HL-60 (cell line): ENCODE results near the gene STAG3.

ENCODE experiments used
- DNase-seq, 2 experiments: peaks; one replicate each; pipeline ENCODE4 v3.0.0-alpha.2; 2010 to 2020; ENCODE audit warnings: low read depth in 1 of 2, low spot score in 1 of 2
- H3K27ac ChIP-seq: fragments of 250-450 bp; sonication (Bioruptor Pico); replicated peaks from 2 replicates; pipeline ENCODE4 v1.5.1; 2020; ENCODE audit warnings: mild to moderate bottlenecking, moderate library complexity
- H3K27me3 ChIP-seq: fragments of 250-450 bp; sonication (Bioruptor Pico); 2 replicates; pipeline ENCODE4 v1.5.1; 2021; ENCODE audit warnings: mild to moderate bottlenecking, moderate library complexity; ENCODE audit not compliant: insufficient read depth, poor library complexity, severe bottlenecking
- H3K4me3 ChIP-seq: replicated peaks from 2 replicates; pipeline ENCODE4 v1.5.1; 2011; ENCODE audit warnings: mild to moderate bottlenecking, control low read depth, low read length; ENCODE audit not compliant: insufficient read depth
- CTCF ChIP-seq: IDR thresholded peaks from one replicate; pipeline ENCODE4 v1.5.1; 2011; ENCODE audit warnings: low read length, control low read depth, inconsistent platforms; ENCODE audit not compliant: insufficient read depth
- GABPA ChIP-seq: IDR thresholded peaks from 2 replicates; pipeline ENCODE4 v1.6.1; 2012; ENCODE audit warnings: low read depth
- POLR2AphosphoS5 ChIP-seq: IDR thresholded peaks from 2 replicates; pipeline ENCODE4 v1.6.1; 2012; ENCODE audit warnings: low read depth
- REST ChIP-seq: IDR thresholded peaks from 2 replicates; pipeline ENCODE4 v1.6.1; 2012; ENCODE audit warnings: low read depth; ENCODE audit not compliant: insufficient replicate concordance
- SPI1 ChIP-seq: IDR thresholded peaks from 2 replicates; pipeline ENCODE4 v1.6.1; 2012; ENCODE audit warnings: low read depth, mild to moderate bottlenecking, borderline replicate concordance

Gene STAG3

GRCh38 chr7:100147278-100147677 is 30.4 kb upstream of the STAG3 start:
- DNase-seq: no peak
- no peak for TF ChIP-seq POLR2AphosphoS5
- TF ChIP-seq GABPA: no peak
- TF ChIP-seq SPI1: no peak
- no peak for TF ChIP-seq REST
- no peak for TF ChIP-seq CTCF
- no peak overlapping the region for H3K27ac ChIP-seq
- no peak overlapping the region for H3K4me3 ChIP-seq
- H3K27me3 ChIP-seq: no peaks in the 10 kb centered on the region

- Histone ChIP-seq H3K4me3 (peak overlapping the region; percentile 25), H3K27ac (peak overlapping the region; percentile 73), H3K27me3 (no peaks in the 10 kb centered on the region)
- TF ChIP-seq SPI1: no peak
- TF ChIP-seq REST: no peak
- no peak for TF ChIP-seq GABPA
- no peak for TF ChIP-seq POLR2AphosphoS5
- no peak for TF ChIP-seq CTCF
- DNase-seq: no peak
These were observed 29.5 kb upstream of the STAG3 start for GRCh38 chr7:100148225-100148558.

GRCh38 chr7:100148559-100149328 is 29.0 kb upstream of the STAG3 start, which contains the start of gene LAMTOR4:
TSS of gene LAMTOR4 (plus strand) at chr7:100148918. CDS start at chr7:100148973, 55 bp downstream.
- TF ChIP-seq REST (no peak), GABPA (peak; percentile 37; the same call in 1 of the 2 replicates), SPI1 (peak; percentile 41; the same call in 1 of the 2 replicates), POLR2AphosphoS5 (peak; percentile 90), CTCF (no peak)
- Histone ChIP-seq H3K27ac (peak within 1 kb of the TSS; percentile 82), H3K4me3 (peak within 1 kb of the TSS; percentile 99), H3K27me3 (no peaks in the 10 kb centered on the region)
- peak; percentile 100 for DNase-seq
